Measurements from ENCODE around the gene SELE.

Gene SELE, protein sequence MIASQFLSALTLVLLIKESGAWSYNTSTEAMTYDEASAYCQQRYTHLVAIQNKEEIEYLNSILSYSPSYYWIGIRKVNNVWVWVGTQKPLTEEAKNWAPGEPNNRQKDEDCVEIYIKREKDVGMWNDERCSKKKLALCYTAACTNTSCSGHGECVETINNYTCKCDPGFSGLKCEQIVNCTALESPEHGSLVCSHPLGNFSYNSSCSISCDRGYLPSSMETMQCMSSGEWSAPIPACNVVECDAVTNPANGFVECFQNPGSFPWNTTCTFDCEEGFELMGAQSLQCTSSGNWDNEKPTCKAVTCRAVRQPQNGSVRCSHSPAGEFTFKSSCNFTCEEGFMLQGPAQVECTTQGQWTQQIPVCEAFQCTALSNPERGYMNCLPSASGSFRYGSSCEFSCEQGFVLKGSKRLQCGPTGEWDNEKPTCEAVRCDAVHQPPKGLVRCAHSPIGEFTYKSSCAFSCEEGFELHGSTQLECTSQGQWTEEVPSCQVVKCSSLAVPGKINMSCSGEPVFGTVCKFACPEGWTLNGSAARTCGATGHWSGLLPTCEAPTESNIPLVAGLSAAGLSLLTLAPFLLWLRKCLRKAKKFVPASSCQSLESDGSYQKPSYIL

DNA sequence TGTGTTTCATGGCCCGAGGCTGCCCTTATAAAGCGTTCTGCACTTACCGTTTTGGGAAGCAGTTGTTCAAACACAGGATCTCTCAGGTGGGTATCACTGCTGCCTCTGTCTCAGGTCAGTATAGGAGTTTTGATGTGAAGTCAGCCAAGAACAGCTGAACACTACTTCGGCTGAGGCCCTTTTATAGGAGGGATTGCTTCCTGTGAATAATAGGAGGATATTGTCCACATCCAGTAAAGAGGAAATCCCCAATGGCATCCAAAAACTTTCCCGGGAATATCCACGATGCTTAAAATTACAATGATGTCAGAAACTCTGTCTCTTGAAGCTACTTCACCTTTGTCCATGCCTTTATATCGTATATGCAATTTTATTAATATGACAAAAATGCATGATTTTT, at the start of gene SELE:
Gene SELE, minus strand, starts transcription at position 156 of the 400 bp plus-strand sequence. CDS start 467 bp downstream, outside the sequence.
- DNase-seq = no peak

DNA sequence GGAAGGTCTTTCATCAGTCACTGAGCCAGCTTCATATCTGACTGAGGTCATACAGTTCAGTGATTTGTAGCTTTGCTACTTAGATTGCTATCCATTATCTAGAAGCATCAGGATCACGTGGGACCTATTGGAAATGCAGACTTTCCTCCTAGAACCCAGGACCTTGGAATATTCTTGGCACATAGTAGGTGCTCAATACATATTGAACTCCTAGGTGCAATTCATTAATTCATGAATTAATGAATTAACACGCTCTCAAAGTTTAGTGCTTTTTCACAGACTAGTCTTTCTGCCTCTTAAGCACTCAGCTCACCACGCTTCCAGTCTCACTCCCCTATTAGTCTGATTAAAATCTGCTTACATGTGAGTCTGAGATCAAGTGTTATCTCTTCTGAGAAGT, 48.7 kb upstream of the SELE start:
- peak; percentile 36 for DNase-seq

DNA sequence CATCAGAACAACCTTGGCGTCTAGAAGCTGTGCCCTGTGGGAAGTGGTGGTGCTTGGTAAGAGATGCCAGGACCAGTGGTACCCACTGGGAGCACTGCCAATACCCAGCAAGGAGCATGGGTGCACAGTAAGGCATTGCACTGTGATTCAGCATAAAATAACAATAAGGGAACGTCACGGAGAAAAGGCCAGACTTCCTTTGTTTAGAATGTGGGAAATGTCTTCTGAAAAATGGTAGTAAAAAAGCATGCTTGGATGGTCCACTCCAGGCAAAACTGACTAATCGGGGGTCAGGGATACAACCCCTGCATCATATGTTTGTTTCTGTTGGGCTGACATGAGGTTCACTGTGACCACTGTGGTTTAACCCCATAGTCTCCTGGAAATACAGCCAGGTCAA, 46.1 kb upstream of the SELE start:
- no peak for DNase-seq

DNA sequence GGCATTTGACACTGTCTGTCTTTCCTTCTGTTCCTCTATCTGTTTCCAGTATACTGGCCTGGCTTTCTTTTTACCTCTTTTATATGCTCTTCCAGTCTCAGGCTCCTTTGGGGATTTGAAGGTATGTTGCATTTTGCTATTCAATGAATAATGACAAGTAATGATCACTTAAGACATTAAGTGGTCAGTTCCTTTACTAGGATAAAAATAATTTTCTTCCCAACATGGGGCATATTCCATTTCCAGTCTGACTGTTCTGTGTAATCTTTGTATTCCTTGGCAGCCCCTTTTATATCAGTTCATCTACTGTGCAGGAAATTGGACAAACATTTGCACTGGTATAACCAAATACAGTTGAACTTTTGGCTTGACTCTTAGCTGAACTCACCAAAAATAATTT, 45.3 kb upstream of the SELE start:
- no peak for DNase-seq

DNA sequence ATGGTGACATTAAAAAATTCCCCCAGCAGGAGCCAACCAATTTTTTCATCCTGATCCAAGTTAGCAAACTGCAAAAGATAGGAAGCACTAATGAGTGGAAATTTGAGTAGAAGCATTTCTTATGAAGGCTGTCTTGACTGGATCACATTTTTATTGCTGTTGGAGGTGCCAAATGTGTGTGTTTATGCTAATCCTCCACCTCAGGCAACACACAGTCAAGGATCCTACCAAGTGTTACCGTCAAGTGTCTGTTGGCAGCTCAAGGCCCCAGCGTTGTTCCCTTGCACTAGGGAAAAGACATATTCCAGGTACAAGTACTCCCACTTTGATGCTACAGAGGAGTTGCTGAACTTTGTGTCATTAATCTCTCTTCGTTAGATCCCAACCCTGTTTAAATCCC, 42.6 kb upstream of the SELE start:
- no peak for DNase-seq

DNA sequence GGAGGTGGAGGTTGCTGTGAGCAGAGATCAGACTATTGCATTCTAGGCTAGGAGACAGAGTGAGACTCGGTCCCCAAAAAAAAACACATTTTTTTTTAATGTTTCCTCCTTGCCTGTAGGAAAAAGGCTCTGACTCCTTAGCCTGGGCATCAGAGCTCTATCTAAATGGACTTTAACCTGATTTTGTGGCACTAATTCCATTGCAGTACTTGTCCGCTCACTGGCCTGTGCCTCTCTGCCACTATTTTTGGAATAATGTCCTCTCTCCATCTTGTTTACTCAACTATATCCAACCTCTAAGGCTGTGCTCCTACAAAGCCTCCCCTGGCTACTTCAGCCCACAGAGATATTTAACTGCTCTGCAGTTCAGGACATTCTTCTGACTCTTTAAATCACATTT, 34.3 kb upstream of the SELE start:
- DNase-seq = no peak

DNA sequence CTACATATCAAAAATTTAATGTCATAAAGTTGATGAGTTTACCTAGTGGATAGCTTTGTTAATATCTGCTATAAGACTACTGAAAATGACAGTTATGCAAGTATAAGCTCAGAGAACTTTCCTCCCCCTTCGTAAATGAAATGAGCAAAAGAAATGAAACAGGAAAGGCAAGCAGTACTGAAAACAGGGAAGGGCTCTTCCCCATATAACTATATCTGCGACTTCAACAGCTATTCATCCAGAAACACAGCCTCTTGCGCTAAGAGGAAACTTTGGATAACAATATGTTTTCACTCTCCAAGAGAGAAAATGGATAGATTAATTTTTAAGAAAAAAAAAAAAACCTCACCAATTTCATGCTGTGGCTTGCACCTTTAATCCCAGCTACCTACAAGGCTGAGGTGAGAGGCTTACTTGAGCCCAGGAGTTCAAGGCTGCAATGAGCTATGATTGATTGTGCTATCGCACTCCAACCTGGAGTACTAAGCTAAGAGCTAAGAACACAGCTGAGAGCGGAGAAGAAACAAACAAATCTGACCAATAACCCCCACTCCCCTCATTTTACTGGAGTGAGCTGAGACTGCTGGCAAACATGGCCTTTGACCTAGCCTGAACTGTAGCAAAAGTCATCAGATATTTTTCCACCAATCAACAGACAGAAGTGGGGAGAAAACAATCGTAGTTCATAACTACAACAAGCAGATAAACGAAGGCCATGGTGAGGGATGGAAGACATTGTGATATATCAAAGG, 31.9 kb upstream of the SELE start:
- peak; percentile 16 for DNase-seq

DNA sequence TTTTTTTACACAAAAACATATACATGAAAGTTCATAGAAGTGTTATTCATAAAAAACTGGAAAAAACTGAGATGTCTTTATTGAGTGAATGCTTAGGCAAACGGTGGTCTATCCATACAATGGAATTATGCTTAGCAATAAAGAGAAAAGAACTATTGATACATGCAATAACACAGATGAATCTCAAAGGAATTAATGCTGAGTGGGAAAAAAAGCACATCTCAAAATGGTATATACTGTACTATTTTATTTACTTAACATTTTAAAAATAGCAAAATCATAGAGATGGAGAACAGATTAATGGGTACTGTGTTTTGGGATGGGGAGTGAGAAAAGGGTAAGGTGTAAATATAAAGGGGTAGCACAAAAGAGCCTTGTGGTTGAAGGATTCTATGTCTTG, 31.0 kb upstream of the SELE start:
- no peak for DNase-seq

DNA sequence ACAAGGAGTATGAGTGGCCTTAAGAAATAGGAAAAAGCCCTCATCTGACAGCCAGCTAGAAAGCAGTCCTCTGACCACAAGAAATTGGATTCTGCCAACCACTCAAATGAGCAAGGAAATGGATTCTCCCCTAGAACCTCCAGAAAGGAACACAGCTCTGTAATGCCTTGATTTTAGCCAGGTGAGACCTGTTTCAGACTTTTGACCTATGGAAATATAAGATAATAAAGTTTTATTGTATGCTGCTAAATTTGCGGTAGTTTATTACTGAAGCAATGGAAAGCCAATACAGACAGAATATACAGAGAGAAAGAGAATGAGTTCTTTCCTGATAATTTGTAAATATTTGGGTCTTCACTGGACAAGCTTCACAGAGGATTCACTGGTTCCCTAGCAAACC, 28.8 kb upstream of the SELE start:
- no peak for DNase-seq

DNA sequence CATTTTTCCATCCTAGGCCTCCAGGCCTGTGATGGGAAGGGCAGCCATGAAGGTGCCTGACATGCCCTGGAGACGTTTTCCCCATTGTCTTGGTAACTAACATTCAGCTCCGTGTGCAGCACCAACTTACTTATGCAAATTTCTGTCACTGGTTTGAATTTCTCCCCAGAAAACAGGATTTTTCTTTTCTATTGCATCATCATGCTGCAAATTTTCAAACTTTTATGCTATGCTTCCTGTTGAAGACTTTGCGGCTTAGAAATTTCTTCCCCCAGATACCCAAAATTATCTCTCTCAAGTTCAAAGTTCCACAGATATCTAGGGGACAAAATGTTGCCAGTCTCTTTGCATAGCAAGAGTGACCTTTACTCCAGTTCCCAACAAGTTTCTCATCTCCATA, 25.2 kb upstream of the SELE start:
- no peak for DNase-seq

DNA sequence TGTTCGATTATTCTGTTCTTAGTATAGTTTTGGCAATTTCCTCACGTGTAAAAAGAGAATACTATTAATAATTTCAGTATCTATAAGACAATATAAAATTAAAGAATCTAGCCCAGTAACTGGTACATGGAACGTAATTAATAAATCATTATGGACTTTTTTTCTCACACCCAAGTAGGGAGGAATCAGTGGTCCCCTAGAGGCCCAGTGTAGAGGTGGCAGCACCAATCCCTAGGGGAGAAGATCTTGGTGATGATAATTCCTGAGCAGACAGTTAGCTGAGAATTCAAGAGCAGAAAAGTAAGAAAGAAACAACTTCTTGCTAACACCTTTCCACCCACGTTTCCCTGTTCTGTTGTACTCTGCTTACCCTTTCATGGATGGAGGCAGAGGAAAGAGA, 19.7 kb upstream of the SELE start:
- DNase-seq = peak; percentile 10

DNA sequence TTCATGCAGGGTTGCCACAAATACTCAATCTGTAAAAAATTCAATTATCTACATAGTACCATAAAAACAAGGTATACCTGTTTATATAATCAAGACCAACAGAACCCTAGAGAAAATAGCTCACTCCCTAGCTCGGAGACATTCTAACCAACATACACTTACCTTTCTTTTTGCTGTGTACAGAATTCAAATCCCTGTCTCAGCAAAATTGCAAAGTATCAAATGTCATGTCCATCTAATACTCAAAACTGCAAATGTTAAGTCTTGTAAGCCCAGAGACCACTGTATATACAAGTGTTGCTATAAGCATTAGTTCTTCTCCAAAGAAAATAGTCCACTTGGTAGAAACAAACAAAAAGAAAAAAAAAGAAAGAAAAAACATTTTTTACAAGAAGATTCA, 16.2 kb upstream of the SELE start:
- no peak for DNase-seq

DNA sequence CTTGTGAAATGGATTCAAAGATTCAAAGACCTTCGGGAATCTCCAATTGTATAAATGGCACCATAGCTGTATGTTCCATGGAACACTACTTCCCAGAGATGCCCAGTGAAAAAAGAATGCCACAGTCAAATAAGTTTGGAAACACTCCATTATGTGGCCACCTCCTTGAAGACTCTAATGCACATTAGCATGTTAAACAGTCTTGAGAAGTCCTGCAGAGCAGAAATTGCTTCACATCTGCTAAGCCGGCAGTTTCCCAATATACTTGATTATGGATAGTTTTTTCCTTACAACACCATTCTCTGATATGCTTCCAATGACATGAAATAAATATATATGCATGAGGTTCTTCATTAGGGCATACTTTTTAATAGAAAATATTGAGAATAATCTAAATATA, 12.7 kb upstream of the SELE start:
- DNase-seq = no peak

DNA sequence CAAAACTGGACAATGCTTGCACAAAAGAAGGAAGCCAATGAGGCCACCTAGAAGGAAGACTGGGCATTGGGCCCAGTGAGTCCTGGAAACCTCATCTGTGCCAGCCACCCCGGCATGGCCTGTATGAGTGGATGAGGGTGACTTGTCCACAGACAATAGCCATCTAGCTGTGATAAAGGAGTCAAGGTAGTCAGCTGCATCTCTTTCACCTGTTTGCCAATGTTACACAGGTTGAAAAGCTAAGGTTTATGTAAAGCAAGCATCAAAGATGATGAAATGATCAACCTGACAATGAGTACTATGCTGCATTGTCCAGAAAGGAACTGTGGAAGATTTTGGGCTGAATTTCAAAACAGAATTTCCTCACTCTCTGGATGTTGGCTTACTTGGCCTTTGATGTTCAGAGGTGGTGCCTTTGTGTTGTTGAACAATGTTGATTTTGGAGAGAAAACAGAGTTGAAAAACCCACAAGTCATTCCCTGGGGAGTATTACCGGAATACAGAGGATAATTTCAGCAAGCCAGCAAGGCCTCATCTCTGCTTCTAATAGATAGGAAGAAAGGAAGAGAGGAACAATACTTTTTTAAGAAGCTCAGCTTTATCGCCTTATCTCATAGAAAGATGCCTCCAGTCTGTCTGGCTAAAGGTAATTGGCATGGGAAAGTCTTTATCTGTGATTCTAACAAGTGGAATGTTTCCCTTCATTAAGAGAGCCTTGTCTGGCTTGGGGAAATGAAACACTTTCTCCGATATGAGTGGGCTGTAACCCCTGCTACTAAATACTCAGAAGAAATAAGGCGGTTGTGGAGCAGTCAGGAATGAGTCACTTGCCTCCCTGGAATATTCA, 11.4 kb upstream of the SELE start:
- DNase-seq = peak; percentile 7

DNA sequence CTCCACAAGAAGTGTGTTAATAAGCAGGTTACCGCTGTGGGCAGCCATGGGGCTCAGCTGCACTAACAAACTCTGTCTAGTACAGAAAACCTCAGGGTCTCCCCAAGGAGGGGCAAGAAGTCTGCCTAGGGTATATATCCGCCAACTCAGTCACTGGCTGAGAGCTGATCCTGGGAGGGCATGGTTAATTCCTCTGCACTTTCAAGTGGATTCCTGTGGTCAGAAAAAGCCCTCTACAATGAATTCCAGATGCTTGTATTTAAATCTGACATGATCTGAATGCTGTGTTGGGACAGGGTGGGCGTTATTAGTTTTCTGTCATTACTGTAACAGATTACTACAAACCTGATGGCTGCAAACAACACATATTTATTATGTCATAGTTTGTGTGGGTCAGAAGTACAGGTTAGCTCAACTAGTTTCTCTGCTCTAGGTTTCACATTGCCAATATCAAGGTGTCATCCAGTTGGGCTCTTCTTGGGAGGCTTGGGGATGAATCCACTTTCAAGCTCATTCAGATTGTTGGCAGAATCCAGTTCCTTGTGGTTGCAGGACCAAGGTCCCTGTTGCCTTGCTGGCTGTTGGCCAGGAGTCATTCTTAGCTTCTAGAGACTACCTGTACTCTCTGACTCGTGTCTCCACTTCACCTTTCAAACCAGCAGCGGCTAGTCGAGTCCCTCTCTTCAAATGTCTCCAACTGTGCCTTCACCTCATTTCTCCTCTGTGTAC, 8.0 kb upstream of the SELE start:
- DNase-seq = no peak

DNA sequence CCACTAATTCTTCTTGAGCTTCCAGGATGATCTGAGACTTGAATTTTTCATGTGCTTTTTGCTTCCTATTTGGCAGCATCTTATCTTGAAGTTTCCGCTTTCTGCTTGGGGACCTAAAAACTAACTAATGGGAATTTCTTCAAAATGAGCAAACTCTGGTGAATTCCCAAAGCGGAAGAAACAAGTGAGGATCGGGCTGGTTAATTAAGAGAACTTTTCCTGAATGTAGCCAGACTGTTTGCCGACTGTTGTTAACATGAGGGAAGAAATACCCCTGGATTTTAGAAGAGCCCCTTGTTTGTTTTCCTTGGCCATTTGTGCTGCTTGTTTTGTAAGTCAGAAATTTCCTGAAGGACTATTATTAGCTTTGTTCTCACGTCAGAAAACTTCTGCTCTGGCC, 6.1 kb upstream of the SELE start:
- DNase-seq = no peak

DNA sequence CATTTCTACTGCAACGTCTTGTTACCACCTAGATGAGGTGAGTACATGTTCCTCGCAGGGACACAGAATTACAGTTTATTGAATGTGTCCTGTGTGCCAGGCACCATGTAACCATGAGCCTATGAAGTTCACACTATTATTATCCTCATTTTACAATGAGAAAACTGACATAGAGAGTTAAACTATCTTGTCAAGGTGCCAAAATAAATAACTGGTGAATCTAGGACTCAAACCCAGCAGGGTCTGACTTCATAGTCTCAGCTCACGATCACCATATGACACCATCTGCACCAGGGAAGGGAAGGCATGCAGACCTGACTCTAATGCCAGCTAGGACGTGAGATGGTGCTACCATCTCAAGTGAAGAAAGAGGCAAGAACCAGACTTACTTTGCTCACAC, 2.4 kb downstream of the SELE start:
- no peak for DNase-seq

DNA sequence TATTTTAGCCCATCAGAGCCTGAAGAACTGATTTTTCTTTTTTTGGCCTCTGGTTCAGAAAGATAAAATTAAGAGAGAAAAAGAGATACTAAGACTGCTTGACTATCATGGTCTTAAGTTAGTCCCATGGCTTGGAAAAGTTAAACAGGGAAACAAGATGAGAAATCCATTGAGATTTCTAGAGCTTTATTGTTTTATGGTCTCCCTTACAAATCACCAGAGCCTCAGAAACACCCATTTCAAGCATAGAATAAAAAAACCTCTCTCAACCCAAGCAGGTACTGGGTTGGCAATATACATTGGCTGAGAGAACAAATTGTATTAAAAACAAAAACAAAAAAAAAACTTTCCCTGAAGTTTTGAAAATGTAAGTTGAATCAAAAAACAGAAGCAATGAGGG, 3.9 kb downstream of the SELE start:
- no peak for DNase-seq

DNA sequence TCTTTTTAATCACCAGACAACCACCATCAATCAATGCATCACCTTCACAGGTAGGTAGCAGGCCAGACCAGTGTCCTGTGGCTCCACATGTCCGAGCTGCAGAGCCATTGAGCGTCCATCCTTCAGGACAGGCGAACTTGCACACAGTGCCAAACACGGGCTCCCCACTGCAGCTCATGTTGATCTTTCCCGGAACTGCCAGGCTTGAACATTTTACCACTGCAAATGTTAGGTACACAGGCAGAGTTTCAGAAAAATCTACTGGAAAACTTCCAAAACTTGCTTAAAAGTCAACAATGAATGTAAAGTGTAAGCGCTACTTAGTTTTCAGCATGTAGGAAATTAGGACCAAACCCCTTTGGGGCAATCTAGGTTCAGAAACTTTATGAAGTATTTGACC, 6.6 kb downstream of the SELE start:
- DNase-seq = no peak

DNA sequence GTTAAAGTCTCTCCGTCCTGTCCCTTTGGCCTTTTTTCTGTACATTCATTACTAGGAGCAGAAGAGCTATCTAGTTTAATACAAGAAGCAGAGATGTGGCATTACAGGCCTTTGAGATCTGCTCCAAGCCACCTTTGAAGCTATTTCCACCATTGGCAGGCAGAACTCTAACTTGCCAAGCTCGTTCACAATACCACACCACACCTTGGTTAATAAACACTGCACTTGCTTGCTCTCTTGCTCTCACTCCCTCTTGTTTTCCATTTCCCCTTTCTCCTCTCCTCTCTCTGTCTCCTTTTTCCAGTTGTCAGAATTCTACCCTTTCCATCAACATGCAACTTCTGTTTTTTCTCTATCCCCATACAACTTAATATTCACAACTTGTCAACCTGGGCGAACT, 7.0 kb downstream of the SELE start:
- no peak for DNase-seq

DNA sequence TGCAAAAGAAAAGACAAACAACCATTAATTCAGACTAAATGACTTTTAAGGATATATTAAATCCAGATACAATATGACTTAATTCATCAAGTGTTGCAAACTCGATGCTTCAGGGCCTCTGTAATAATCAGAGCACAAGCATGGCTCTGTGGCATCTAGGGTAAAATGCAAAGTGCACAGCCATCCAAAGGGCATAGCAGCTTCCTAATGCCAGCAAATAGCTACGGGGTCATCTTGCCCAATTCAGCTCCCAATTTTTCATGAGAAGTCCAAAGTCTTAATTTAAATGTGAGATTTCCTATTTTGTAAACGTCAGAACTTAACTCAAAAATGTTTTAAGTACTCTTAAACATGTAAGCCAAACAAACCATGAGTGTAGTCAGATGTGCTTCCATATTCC, 7.9 kb downstream of the SELE start:
- no peak for DNase-seq

DNA sequence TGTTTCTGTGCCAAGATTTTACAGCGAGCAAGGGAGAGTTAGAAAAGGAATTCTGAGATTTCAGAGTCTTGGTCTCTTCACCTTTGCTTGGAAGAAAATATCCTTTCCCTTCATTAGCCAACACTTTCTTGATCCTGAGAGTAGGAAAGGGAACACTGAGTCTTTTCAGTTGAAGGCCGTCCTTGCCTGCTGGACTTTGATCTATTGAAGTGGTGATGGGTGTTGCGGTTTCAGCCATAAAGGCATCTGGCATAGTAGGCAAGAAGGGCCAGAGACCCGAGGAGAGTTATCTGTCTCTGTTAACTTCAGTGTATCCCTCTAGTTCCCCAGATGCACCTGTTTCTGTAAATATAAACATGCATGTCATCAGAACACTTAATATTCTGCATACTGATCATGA, 9.7 kb downstream of the SELE start:
- no peak for DNase-seq

DNA sequence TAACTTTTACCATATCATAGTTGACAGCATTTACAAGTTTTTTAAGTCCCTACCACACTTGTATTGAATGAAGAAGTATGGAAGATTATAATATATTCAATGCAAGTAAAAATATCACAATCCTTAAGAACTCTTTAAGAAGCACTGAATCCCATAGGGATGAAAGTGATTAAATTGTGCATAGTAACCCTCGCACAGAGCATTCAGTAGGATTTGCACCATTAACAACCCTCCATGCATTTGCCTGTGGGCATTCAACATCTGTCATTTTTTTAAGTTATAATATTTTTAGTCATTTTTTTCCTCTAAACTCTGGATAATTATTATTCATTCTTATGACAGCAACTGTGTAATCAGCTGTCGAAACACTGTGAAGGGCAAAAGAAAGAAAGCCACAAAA, 10.1 kb downstream of the SELE start:
- DNase-seq = no peak

Data from NCI-H82 (cell line).